ENCODE measurements around the gene DUSP6. TPM values are rescaled to one million over a fixed set of nuclear protein-coding genes. Genes with fewer than 3 reads are reported as not detected.
"Not testable (repeated sequence)": the region's sequence is repeated elsewhere in the genome, so short reads cannot be mapped to it uniquely, and the experiment has no call there.

The DUSP6 gene
- total RNA-seq, 1 donor from 2014 or later, result 51.1 TPM

DNA sequence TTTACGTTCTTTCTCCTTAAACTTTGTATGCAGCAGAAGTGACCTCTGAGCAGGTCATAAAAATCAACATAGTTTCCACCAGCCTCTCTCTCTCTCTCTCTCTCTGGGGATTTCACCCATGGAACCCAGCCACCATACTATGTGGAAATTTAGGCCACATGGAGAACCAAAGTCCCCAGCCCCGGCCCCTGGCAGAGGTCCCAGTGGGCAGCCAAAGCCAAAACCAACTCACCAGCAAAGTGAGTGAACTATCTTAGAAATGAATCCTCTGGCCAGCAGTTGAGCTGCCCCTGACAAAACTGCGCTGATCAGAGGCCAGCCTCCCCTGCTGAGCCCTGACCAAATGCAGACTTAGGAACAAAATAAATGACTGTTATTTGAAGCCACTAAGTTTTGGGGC lies 9.2 kb downstream of the DUSP6 start:
- Histone ChIP-seq H3K4me1 (peaks cover 19% of the 10 kb centered on the region), H3K4me3 (no peak overlapping the region), H3K27me3 (no peaks in the 10 kb centered on the region), H3K36me3 (no peaks in the 10 kb centered on the region), H3K27ac (no peak overlapping the region), H3K9me3 (no peaks in the 10 kb centered on the region)
- intact Hi-C loops (cut with DNase I), result no loop called here
- no peak for DNase-seq (ENCODE audit: extremely low spot score in 2 of 2)
- TF ChIP-seq POLR2A (IDR thresholded peaks at IDR 0.05) (no peak), POLR2AphosphoS5 (IDR thresholded peaks at IDR 0.05; ENCODE audit: insufficient read depth in 1 of 2, low read depth in 1 of 2) (no peak), CTCF (IDR thresholded peaks at IDR 0.05) (no peak)

GRCh38 chr12:89340861-89341260 lies 11.4 kb downstream of the DUSP6 start:
- TF ChIP-seq CTCF (IDR thresholded peaks at IDR 0.05) (no peak), POLR2A (IDR thresholded peaks at IDR 0.05) (no peak), POLR2AphosphoS5 (IDR thresholded peaks at IDR 0.05; ENCODE audit: insufficient read depth in 1 of 2, low read depth in 1 of 2) (no peak)
- no peaks in the 10 kb centered on the region for H3K27me3 ChIP-seq
- intact Hi-C loops (cut with DNase I), result no loop called here
- peaks cover 4% of the 10 kb centered on the region for H3K4me1 ChIP-seq
- no peak overlapping the region for H3K4me3 ChIP-seq
- no peaks in the 10 kb centered on the region for H3K36me3 ChIP-seq
- no peaks in the 10 kb centered on the region for H3K9me3 ChIP-seq
- DNase-seq (ENCODE audit: extremely low spot score in 2 of 2), result no peak
- no peak overlapping the region for H3K27ac ChIP-seq

DNA sequence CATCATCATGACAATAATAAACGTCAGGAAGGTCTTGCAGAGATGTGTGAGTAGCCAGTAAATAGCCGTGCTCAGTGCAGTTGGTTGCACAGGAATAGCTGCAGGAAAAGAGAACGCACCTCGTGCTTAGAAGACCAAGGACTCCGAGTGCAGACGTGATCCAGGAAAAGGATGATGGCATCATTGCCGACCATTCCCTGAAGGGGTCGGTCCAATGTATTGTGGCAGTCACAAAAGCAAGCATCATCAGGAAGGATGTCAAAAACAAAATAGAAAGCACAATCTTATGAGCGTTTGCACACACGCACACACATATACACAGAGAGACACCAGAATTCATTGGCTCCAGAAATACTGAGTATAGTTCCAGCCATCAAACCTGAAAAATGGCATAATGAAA lies 12.8 kb downstream of the DUSP6 start:
- no peak for DNase-seq (ENCODE audit: extremely low spot score in 2 of 2)
- no peak for TF ChIP-seq CTCF (IDR thresholded peaks at IDR 0.05)
- no peaks in the 10 kb centered on the region for H3K4me1 ChIP-seq
- H3K36me3 ChIP-seq, result no peaks in the 10 kb centered on the region
- intact Hi-C loops (cut with DNase I), result no loop called here
- H3K27ac ChIP-seq, result no peak overlapping the region
- no peaks in the 10 kb centered on the region for H3K27me3 ChIP-seq
- no peaks in the 10 kb centered on the region for H3K9me3 ChIP-seq
- no peak overlapping the region for H3K4me3 ChIP-seq

DNA sequence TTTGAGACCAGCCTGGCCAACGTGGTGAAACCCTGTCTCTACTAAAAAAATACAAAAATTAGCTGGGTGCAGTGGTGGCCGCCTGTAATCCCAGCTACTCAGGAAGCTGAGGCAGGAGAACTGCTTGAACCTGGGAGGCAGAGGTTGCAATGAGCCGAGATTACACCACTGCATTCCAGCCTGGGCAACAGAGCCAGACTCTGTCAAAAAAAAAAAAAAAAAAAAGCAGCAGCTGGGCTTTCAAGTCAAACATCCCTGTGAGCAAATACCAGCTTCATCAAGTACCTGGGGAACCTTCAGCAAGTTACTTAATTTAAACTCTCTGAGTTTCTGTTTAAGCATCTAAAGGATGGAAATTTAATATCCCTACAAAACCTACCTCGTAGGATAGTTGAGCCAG lies 15.2 kb downstream of the DUSP6 start:
- H3K9me3 ChIP-seq; H3K4me1 ChIP-seq; H3K27me3 ChIP-seq; H3K4me3 ChIP-seq; DNase-seq (ENCODE audit: extremely low spot score in 2 of 2); intact Hi-C loops (cut with DNase I); H3K36me3 ChIP-seq; H3K27ac ChIP-seq: not testable (repeated sequence)

- Histone ChIP-seq H3K36me3 (no peaks in the 10 kb centered on the region), H3K27ac (no peak overlapping the region), H3K4me3 (no peak overlapping the region), H3K27me3 (no peaks in the 10 kb centered on the region), H3K4me1 (no peaks in the 10 kb centered on the region), H3K9me3 (peaks cover 4% of the 10 kb centered on the region)
- intact Hi-C loops (cut with DNase I), result no loop called here
- no peak for DNase-seq (ENCODE audit: extremely low spot score in 2 of 2)
- TF ChIP-seq POLR2A (IDR thresholded peaks at IDR 0.05) (no peak), POLR2AphosphoS5 (IDR thresholded peaks at IDR 0.05; ENCODE audit: insufficient read depth in 1 of 2, low read depth in 1 of 2) (no peak), CTCF (IDR thresholded peaks at IDR 0.05) (no peak)
Measured at GRCh38 chr12:89335452-89336244, 16.7 kb downstream of the DUSP6 start.
